Measurements from ENCODE around the gene SLC9C1.

Gene SLC9C1

GRCh38 chr3:112129925-112130637, 163.9 kb downstream of the SLC9C1 start:
- no peak for DNase-seq

- no peak for DNase-seq
These were observed 164.9 kb downstream of the SLC9C1 start for GRCh38 chr3:112128843-112129727.

GRCh38 chr3:112127522-112128494, 166.2 kb downstream of the SLC9C1 start:
- no peak for DNase-seq

- DNase-seq: no peak
These were observed 167.5 kb downstream of the SLC9C1 start for GRCh38 chr3:112126511-112126911.

- no peak for DNase-seq
These were observed 169.0 kb downstream of the SLC9C1 start for GRCh38 chr3:112124907-112125607.

- no peak for DNase-seq
These were observed 170.5 kb downstream of the SLC9C1 start for GRCh38 chr3:112123548-112123947.

GRCh38 chr3:112122870-112123269, 171.1 kb downstream of the SLC9C1 start:
- no peak for DNase-seq

- no peak for DNase-seq
These were observed 172.2 kb downstream of the SLC9C1 start for GRCh38 chr3:112121577-112122547.

- no peak for DNase-seq
These were observed 173.8 kb downstream of the SLC9C1 start for GRCh38 chr3:112119962-112120836.

GRCh38 chr3:112117841-112118571, 176.0 kb downstream of the SLC9C1 start:
- no peak for DNase-seq

GRCh38 chr3:112117415-112117814, 176.6 kb downstream of the SLC9C1 start:
- DNase-seq: no peak

- DNase-seq: no peak
These were observed 177.2 kb downstream of the SLC9C1 start for GRCh38 chr3:112116748-112117186.

GRCh38 chr3:112115806-112116383, 178.1 kb downstream of the SLC9C1 start:
- DNase-seq: no peak

GRCh38 chr3:112115161-112115739, 178.8 kb downstream of the SLC9C1 start:
- DNase-seq: no peak

GRCh38 chr3:112114576-112115160, 179.3 kb downstream of the SLC9C1 start:
- no peak for DNase-seq

GRCh38 chr3:112111785-112112402, 182.1 kb downstream of the SLC9C1 start:
- peak; percentile 82 for DNase-seq

- DNase-seq: peak; percentile 54
These were observed 184.7 kb downstream of the SLC9C1 start for GRCh38 chr3:112109322-112109721.

Data from NCI-H1105 (cell line).